ENCODE data around the gene MYT1. TPM values are rescaled to one million over a fixed set of nuclear protein-coding genes. Genes with fewer than 3 reads are reported as not detected.
A peak's percentile ranks its signal among the peaks of the same experiment; 100 is the strongest.

The MYT1 gene
- total RNA-seq, 3 donors from 2014 or later: 0.12 to 0.76 (median 0.14) TPM

- no peak overlapping the region for H3K4me3 ChIP-seq
- no peaks in the 10 kb centered on the region for H3K4me1 ChIP-seq (ENCODE audit: low read depth)
- ATAC-seq: peak; percentile 14
- no peak for DNase-seq
- intact Hi-C loops (cut with DNase I, micrococcal nuclease): no loop called here
- H3K9me3 ChIP-seq: no peaks in the 10 kb centered on the region
- H3K36me3 ChIP-seq (ENCODE audit: low read depth): no peaks in the 10 kb centered on the region
- TF ChIP-seq, protein P1, sequence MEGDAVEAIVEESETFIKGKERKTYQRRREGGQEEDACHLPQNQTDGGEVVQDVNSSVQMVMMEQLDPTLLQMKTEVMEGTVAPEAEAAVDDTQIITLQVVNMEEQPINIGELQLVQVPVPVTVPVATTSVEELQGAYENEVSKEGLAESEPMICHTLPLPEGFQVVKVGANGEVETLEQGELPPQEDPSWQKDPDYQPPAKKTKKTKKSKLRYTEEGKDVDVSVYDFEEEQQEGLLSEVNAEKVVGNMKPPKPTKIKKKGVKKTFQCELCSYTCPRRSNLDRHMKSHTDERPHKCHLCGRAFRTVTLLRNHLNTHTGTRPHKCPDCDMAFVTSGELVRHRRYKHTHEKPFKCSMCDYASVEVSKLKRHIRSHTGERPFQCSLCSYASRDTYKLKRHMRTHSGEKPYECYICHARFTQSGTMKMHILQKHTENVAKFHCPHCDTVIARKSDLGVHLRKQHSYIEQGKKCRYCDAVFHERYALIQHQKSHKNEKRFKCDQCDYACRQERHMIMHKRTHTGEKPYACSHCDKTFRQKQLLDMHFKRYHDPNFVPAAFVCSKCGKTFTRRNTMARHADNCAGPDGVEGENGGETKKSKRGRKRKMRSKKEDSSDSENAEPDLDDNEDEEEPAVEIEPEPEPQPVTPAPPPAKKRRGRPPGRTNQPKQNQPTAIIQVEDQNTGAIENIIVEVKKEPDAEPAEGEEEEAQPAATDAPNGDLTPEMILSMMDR (IDR thresholded peaks at IDR 0.05): no peak
These were observed 25.3 kb downstream of the MYT1 start for GRCh38 chr20:64189530-64189966.

- Histone ChIP-seq H3K9me3 (no peaks in the 10 kb centered on the region), H3K4me3 (no peak overlapping the region), H3K4me1 (ENCODE audit: low read depth) (no peaks in the 10 kb centered on the region), H3K36me3 (ENCODE audit: low read depth) (no peaks in the 10 kb centered on the region)
- DNase-seq: peak in 1 of 3 donors; percentile 22
- ATAC-seq: no peak
- TF ChIP-seq, protein P1 (IDR thresholded peaks at IDR 0.05): no peak
- intact Hi-C loops (cut with DNase I, micrococcal nuclease): no loop called here
These were observed 25.7 kb downstream of the MYT1 start for GRCh38 chr20:64189986-64190385.

DNA sequence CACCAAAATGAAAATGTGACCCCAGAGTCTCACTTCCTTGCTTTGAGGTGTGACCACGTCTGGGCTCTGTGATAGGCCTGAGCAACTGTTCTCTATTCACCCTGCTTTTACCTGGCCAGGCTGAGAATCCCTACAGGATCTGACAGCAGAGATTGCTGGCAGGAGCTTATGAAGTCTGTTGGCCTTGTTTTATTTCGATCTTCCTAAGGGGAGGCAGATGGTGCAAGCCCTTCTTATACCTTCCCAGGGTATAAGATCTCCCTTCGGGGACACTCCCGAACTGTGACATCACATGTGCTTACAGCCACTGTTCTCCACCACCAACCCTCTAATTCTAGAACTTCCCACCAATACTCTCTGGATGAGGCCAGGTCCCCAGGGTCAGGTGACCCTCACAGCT, 26.8 kb downstream of the MYT1 start:
- intact Hi-C loops (cut with DNase I, micrococcal nuclease): no loop called here
- Histone ChIP-seq H3K4me3 (no peak overlapping the region), H3K4me1 (ENCODE audit: low read depth) (no peaks in the 10 kb centered on the region), H3K9me3 (no peaks in the 10 kb centered on the region), H3K36me3 (ENCODE audit: low read depth) (no peaks in the 10 kb centered on the region)
- TF ChIP-seq, protein P1 (IDR thresholded peaks at IDR 0.05): no peak
- no peak for ATAC-seq
- no peak for DNase-seq

DNA sequence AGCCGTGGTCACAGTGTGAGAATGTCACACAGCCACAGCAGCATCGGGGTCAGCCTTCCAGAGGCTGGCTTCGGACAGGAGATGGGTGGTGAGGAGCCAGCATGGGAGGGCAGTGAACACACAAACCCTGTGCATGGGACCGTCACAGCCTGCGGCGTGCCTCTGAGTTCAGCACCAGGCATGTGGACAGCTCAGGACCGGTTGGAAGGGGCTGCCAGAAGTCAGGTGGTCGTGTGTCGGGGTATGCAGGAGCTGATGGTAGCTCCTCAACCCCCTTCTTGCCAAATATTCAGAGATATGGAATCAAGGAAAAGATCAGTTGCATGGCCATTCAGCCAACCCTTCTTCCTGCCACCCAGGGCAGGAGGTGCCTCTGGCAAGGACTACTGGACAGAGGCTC, 28.2 kb downstream of the MYT1 start:
- no peaks in the 10 kb centered on the region for H3K9me3 ChIP-seq
- H3K4me1 ChIP-seq (ENCODE audit: low read depth): no peaks in the 10 kb centered on the region
- intact Hi-C loops (cut with DNase I, micrococcal nuclease): no loop called here
- no peak for DNase-seq
- no peaks in the 10 kb centered on the region for H3K36me3 ChIP-seq (ENCODE audit: low read depth)
- no peak overlapping the region for H3K4me3 ChIP-seq
- TF ChIP-seq, protein P1 (IDR thresholded peaks at IDR 0.05): no peak
- ATAC-seq: no peak

- TF ChIP-seq, protein P1 (IDR thresholded peaks at IDR 0.05): no peak
- H3K9me3 ChIP-seq: no peaks in the 10 kb centered on the region
- ATAC-seq (no peak), DNase-seq (no peak)
- H3K4me3 ChIP-seq: no peak overlapping the region
- no peaks in the 10 kb centered on the region for H3K4me1 ChIP-seq (ENCODE audit: low read depth)
- intact Hi-C loops (cut with DNase I, micrococcal nuclease): no loop called here
- H3K36me3 ChIP-seq (ENCODE audit: low read depth): no peaks in the 10 kb centered on the region
These were observed 28.8 kb downstream of the MYT1 start for GRCh38 chr20:64193058-64193457.

DNA sequence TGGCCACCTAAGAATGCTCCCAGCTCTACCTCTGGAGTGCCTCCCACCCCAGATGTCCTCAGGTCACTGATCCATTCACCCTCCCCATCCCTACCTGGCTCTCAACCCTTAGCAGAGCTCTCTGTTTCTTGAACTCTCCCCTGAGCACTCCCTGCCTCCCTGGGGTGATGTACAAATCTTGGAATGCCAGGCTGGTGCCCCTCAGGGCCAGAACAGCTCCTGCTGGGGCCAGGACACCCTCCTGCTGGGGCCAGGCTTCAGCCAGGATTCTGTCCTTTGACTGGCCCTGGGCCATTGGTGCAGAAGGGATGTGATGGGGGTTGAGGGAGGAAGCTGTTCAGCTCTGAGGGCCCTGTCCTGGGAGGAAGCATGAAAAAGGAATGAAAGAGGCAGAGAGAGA, 30.0 kb downstream of the MYT1 start:
- ATAC-seq: no peak
- TF ChIP-seq, protein P1 (IDR thresholded peaks at IDR 0.05): no peak

More for the DNA sequence above, 30.0 kb downstream of the MYT1 start:
- no peaks in the 10 kb centered on the region for H3K4me1 ChIP-seq (ENCODE audit: low read depth)
- H3K36me3 ChIP-seq (ENCODE audit: low read depth): no peaks in the 10 kb centered on the region
- H3K9me3 ChIP-seq: no peaks in the 10 kb centered on the region
- H3K4me3 ChIP-seq: no peak overlapping the region
- intact Hi-C loops (cut with DNase I, micrococcal nuclease): no loop called here
- no peak for DNase-seq
